Transverse colon (tissue), 4 donors: ENCODE measurements around the gene NUMBL. TPM values are rescaled to one million over a fixed set of nuclear protein-coding genes. Genes with fewer than 3 reads are reported as not detected.
A peak's percentile ranks its signal among the peaks of the same experiment; 100 is the strongest.
"Not testable (repeated sequence)": the region's sequence is repeated elsewhere in the genome, so short reads cannot be mapped to it uniquely, and the experiment has no call there.

ENCODE experiments used
- DNase-seq: peaks from one replicate; pipeline ENCODE4 v3.0.0-alpha.2; 2019
- H3K27ac ChIP-seq, 4 donors: fragments of 200-600 bp; sonication (generic); 2 replicates each; pipeline ENCODE4 v1.5.1; 2016 to 2018; ENCODE audit warnings: inconsistent platforms in 4 of 4
- H3K27me3 ChIP-seq: fragments of 200-600 bp; sonication (generic); 2 replicates; pipeline ENCODE4 v1.5.1; 2017; ENCODE audit warnings: inconsistent platforms
- H3K36me3 ChIP-seq, 4 donors: fragments of 200-600 bp; sonication (generic); 2 replicates each; pipeline ENCODE4 v1.5.1; 2017 to 2019; ENCODE audit warnings: inconsistent platforms in 4 of 4
- H3K4me1 ChIP-seq, 4 donors: fragments of 200-600 bp; sonication (generic); 2 replicates each; pipeline ENCODE4 v1.5.1; 2017 to 2020; ENCODE audit warnings: inconsistent platforms in 4 of 4
- H3K4me3 ChIP-seq, 4 donors: fragments of 200-600 bp; sonication (generic); 1 replicate in 1 of 4; 2 replicates in 3 of 4; pipeline versions ENCODE4 v1.5.1 to v1.6.1; 2017 to 2019; ENCODE audit warnings: inconsistent platforms in 4 of 4
- H3K9me3 ChIP-seq, 2 donors: fragments of 200-600 bp; sonication (generic); 2 replicates each; pipeline ENCODE4 v1.5.1; 2017 to 2019; ENCODE audit warnings: inconsistent platforms in 2 of 2
- EP300 ChIP-seq: sonication (generic); formaldehyde crosslinking; IDR thresholded peaks from one replicate; pipeline ENCODE4 v1.6.1; 2017; ENCODE audit warnings: antibody characterized with exemption, low read depth
- POLR2A ChIP-seq: fragments of 450-650 bp; IDR thresholded peaks from one replicate; pipeline ENCODE4 v1.6.1; 2016; ENCODE audit warnings: antibody characterized with exemption, mild to moderate bottlenecking, moderate library complexity
- POLR2AphosphoS5 ChIP-seq, 3 donors: sonication (generic); formaldehyde crosslinking; IDR thresholded peaks; one replicate each; pipeline ENCODE4 v1.6.1; 2016; ENCODE audit warnings: antibody characterized with exemption in 3 of 3
- WGBS, 2 donors: methylation state at CpG; one replicate each; pipeline ENCODE4 v1.1.5; 2018; ENCODE audit warnings: low coverage in 1 of 2; 5-methylcytosine and 5-hydroxymethylcytosine counted together
- in situ Hi-C, 4 donors: fragments of 200-750 bp; cut with MboI; loops; one replicate each; pipeline versions ENCODE4 v1.15.0 to v1.15.1; 2017; ENCODE audit warnings: low sequenced_read_pairs in 3 of 4, low pct_ligation_motif_present in 1 of 4, low pct_unique_long_range_greater_than_20kb in 1 of 4
- intact Hi-C: fragments of 100-400 bp; cut with DNase I; formaldehyde crosslinking; loops from one replicate; pipeline ENCODE4 v1.15.1; 2023; ENCODE audit warnings: low total_unique reads
- total RNA-seq, 4 donors: library from RNA; depleted of rRNA; stranded (reverse); fragments of >200 nt; gene quantifications; one replicate each; pipeline ENCODE4 v1.1.0, GENCODE V29; 2016
- TF ChIP-seq, protein P1 (sequence below), 5 experiments: fragments of 200-600 bp in 3 of 5; fragments of 450-650 bp in 2 of 5; sonication (generic) in 3 of 5; IDR thresholded peaks; 1 replicate in 2 of 5; 2 replicates in 3 of 5; pipeline ENCODE4 v1.5.1; 2016 to 2017; ENCODE audit warnings: antibody characterized with exemption in 5 of 5, inconsistent platforms in 3 of 5, mild to moderate bottlenecking in 2 of 5, moderate library complexity in 1 of 5

The NUMBL gene
- total RNA-seq, 4 donors from 2014 or later = 9.0 to 44.9 (median 20.4) TPM

DNA sequence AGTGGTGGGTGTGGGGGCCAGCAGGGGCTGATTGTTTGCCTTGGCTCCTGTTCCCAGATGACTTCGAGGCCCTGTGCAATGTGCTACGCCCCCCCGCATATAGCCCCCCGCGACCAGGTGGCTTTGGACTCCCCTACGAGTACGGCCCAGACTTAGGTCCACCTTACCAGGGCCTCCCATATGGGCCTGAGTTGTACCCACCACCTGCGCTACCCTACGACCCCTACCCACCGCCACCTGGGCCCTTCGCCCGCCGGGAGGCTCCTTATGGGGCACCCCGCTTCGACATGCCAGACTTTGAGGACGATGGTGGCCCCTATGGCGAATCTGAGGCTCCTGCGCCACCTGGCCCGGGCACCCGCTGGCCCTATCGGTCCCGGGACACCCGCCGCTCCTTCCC lies 63.5 kb downstream of the NUMBL start:
- Histone ChIP-seq H3K36me3 (peaks cover 0 to 9% (median under 1%) of the 10 kb centered on the region in 4 donors), H3K4me1 (no peaks in the 10 kb centered on the region), H3K4me3 (no peak overlapping the region), H3K27me3 (no peaks in the 10 kb centered on the region), H3K27ac (no peak overlapping the region), H3K9me3 (no peaks in the 10 kb centered on the region)
- intact Hi-C loops (no loop called here), in situ Hi-C loops (no loop called here)
- no peak for DNase-seq
- 94 to 98% methylated on average over 8 to 24 of the region's 24 CpGs for WGBS, 2 donors
- TF ChIP-seq POLR2AphosphoS5 (IDR thresholded peaks at IDR 0.05) = no peak
- no peak for TF ChIP-seq EP300
- TF ChIP-seq POLR2A = no peak
- TF ChIP-seq, protein P1, sequence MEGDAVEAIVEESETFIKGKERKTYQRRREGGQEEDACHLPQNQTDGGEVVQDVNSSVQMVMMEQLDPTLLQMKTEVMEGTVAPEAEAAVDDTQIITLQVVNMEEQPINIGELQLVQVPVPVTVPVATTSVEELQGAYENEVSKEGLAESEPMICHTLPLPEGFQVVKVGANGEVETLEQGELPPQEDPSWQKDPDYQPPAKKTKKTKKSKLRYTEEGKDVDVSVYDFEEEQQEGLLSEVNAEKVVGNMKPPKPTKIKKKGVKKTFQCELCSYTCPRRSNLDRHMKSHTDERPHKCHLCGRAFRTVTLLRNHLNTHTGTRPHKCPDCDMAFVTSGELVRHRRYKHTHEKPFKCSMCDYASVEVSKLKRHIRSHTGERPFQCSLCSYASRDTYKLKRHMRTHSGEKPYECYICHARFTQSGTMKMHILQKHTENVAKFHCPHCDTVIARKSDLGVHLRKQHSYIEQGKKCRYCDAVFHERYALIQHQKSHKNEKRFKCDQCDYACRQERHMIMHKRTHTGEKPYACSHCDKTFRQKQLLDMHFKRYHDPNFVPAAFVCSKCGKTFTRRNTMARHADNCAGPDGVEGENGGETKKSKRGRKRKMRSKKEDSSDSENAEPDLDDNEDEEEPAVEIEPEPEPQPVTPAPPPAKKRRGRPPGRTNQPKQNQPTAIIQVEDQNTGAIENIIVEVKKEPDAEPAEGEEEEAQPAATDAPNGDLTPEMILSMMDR (IDR thresholded peaks at IDR 0.05) = no peak

DNA sequence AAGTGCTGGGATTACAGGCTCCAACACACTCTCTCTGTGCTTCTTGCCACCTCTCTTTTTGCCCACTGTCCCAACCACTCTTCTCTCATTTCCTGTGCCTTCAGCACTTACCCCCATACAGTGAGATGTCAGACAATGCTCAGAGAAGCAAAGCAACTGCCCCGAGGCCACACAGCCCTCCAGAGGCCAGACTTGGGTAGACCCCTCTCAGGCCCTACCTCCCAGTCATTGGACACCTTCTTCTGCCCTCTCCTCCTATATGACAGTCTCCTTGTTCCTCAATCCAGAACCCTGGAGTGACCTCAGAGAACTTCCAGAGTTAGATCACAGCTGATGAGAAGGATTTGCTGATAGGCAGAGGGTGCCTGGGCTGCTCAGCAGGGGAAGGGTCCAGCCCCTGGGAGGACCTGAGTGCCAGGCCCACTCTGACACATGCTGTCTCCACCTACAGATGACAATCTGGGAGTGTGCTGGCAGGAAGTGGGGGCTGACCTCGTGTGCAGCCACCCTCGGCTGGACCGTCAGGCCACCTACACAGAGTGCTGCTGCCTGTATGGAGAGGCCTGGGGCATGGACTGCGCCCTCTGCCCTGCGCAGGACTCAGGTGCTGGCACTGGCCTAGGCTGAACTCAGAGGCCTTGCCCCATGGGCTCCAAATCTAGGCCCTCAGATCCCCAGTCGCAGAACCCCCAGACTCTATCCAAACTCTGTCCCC lies 64.9 kb downstream of the NUMBL start:
- DNase-seq = no peak
- no peaks in the 10 kb centered on the region for H3K4me1 ChIP-seq
- in situ Hi-C loops (no loop called here), intact Hi-C loops (no loop called here)
- no peaks in the 10 kb centered on the region for H3K27me3 ChIP-seq
- 73% methylated on average over 5 of the region's 7 CpGs; no CpG with 5 or more reads in 1 of the 2 donors for whole genome bisulfite sequencing, 2 donors
- no peak overlapping the region for H3K27ac ChIP-seq
- no peaks in the 10 kb centered on the region for H3K9me3 ChIP-seq
- peaks cover 0 to 13% (median 5%) of the 10 kb centered on the region in 4 donors for H3K36me3 ChIP-seq
- no peak for TF ChIP-seq POLR2A
- no peak for TF ChIP-seq EP300
- TF ChIP-seq POLR2AphosphoS5 (IDR thresholded peaks at IDR 0.05) = no peak
- TF ChIP-seq, protein P1 (IDR thresholded peaks at IDR 0.05) = no peak
- H3K4me3 ChIP-seq = no peak overlapping the region

DNA sequence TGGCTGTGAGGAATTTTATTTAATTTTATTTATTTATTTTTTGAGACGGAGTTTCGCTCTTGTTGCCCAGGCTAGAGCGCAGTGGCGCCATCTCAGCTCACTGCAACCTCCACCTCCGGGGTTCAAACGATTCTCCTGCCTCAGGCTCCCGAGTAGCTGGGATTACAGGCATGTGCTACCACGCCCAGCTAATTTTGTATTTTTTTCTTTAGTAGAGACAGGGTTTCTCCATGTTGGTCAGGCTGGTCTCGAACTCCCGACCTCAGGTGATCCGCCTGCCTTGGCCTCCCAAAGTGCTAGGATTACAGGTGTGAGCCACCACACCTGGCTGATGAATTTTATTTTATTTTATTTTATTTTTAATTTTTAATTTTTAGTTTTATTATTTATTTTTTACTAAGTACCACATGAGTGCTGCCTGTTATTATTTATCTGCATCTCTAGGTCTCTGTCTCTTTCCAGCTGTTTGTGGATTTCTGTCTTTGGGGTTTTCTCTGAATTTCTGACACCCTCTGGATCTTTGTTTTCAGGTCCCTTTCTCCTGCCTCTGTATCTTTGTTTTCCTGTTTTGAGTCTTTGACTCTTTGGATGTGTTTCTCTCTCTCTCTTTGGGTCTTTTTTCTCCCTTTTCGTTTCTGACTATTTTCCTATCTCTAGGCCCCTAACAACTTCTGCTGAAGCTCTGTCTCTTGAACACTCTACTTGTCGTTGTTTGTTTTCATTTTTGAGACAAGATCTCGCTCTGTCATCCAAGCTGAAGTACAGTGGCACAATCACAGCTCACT lies 65.9 kb downstream of the NUMBL start:
- DNase-seq, H3K9me3 ChIP-seq, H3K27me3 ChIP-seq, intact Hi-C loops, in situ Hi-C loops, H3K4me3 ChIP-seq, H3K4me1 ChIP-seq: not testable (repeated sequence)
- Histone ChIP-seq H3K27ac (peak overlapping the region in 1 of 4 donors; percentile 24), H3K36me3 (peaks cover 0 to 21% (median 5%) of the 10 kb centered on the region in 4 donors)
- WGBS, 2 donors = 82 to 96% methylated on average over 5 to 14 of the region's 14 CpGs

DNA sequence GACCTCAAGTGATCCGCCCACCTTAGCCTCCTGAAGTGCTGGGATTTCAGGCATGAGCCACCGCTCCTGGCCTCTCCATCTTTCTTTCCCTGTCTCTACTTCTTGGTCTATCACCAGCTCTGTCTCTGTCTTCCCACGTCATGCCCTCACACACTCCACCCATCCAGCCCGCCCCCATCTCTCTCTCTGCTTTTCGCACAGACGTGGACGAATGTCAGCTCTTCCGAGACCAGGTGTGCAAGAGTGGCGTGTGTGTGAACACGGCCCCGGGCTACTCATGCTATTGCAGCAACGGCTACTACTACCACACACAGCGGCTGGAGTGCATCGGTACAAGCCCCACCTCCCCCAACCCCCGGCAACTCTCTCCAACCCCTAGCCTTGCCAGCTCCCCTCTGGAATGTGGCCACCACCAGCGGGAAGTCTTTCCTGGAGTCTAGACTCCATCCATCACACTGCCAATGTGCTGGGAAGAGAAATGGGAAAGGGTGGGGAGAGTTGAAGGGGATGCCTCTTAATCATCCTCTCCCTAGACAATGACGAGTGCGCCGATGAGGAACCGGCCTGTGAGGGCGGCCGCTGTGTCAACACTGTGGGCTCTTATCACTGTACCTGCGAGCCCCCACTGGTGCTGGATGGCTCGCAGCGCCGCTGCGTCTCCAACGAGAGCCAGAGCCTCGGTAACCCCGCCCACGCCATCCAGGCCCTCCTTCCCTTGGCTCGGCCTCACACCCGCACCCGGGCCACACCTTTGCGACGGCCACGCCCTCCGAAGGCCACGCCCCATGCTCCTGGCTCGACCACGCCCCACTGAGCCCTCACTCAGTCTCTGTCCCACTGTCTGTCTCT lies 66.8 kb downstream of the NUMBL start:
- DNase-seq = peak; percentile 85
- no peaks in the 10 kb centered on the region for H3K27me3 ChIP-seq
- H3K4me1 ChIP-seq = no peaks in the 10 kb centered on the region
- intact Hi-C loops = no loop called here
- no peak overlapping the region for H3K4me3 ChIP-seq
- H3K27ac ChIP-seq = peak overlapping the region in 1 of 4 donors; percentile 24
- no peaks in the 10 kb centered on the region for H3K9me3 ChIP-seq
- 60% methylated on average over 40 of the region's 41 CpGs; no CpG with 5 or more reads in 1 of the 2 donors for WGBS, 2 donors
- in situ Hi-C loops = no loop called here
- TF ChIP-seq EP300 = no peak
- TF ChIP-seq, protein P1 (IDR thresholded peaks at IDR 0.05) = no peak
- no peak for TF ChIP-seq POLR2AphosphoS5 (IDR thresholded peaks at IDR 0.05)
- TF ChIP-seq POLR2A = no peak
- H3K36me3 ChIP-seq = peaks cover 0 to 21% (median 5%) of the 10 kb centered on the region in 4 donors
